HG03064 (cell line): Measurements from ENCODE around the gene ZNF711.
"Not testable (repeated sequence)": the region's sequence is repeated elsewhere in the genome, so short reads cannot be mapped to it uniquely, and the experiment has no call there.

Source experiments
- ATAC-seq: cut with Tn5 transposase; IDR thresholded peaks from one replicate; pipeline ENCODE4 v1.9.1; 2021; ENCODE audit warnings: low read depth; ENCODE audit not compliant: unreplicated experiment

The ZNF711 gene

GRCh38 chrX:85243761-85244449 lies at the start of gene ZNF711, which contains the start of gene SATL1:
ZNF711 (plus strand) TSS chrX:85243991; CDS start chrX:85247573, 3,582 bp downstream.
SATL1 (minus strand) TSS chrX:85243779; CDS start chrX:85108968, 134,811 bp downstream.
- ATAC-seq = no peak

- no peak for ATAC-seq
Measured at GRCh38 chrX:85196319-85196718, 47.5 kb upstream of the ZNF711 start.

GRCh38 chrX:85203461-85203970 lies 40.3 kb upstream of the ZNF711 start:
- no peak for ATAC-seq

GRCh38 chrX:85213792-85214530 lies 29.8 kb upstream of the ZNF711 start:
- ATAC-seq = no peak

GRCh38 chrX:85215946-85216345 lies 27.8 kb upstream of the ZNF711 start:
- no peak for ATAC-seq

GRCh38 chrX:85221361-85221760 lies 22.4 kb upstream of the ZNF711 start:
- no peak for ATAC-seq

GRCh38 chrX:85223359-85223758 lies 20.4 kb upstream of the ZNF711 start:
- ATAC-seq = no peak

- no peak for ATAC-seq
Measured at GRCh38 chrX:85243155-85243554, 636 bp upstream of the ZNF711 start.

- ATAC-seq = no peak
Measured at GRCh38 chrX:85244450-85245211, 840 bp downstream of the ZNF711 start.

GRCh38 chrX:85285286-85285685 lies 41.5 kb downstream of the ZNF711 start:
- not testable (repeated sequence) for ATAC-seq

- no peak for ATAC-seq
Measured at GRCh38 chrX:85288992-85289723, 45.4 kb downstream of the ZNF711 start.

- ATAC-seq = no peak
Measured at GRCh38 chrX:85303544-85303943, 59.8 kb downstream of the ZNF711 start.

GRCh38 chrX:85309717-85310116 lies 65.9 kb downstream of the ZNF711 start:
- no peak for ATAC-seq

- not testable (repeated sequence) for ATAC-seq
Measured at GRCh38 chrX:85311348-85311747, 67.6 kb downstream of the ZNF711 start.
